CD4-positive, alpha-beta T cell (primary cell): ENCODE data around the gene ZNF687. TPM values are rescaled to one million over a fixed set of nuclear protein-coding genes. Genes with fewer than 3 reads are reported as not detected.

Source experiments
- ATAC-seq: fragments of 200-7000 bp; cut with Tn5 transposase; one replicate; pipeline ENCODE4 v1.10.0; 2022; ENCODE audit warnings: mild to moderate bottlenecking; ENCODE audit not compliant: poor library complexity
- CTCF ChIA-PET: fragments of 350-600 bp; sonication (Branson Sonifier 250); formaldehyde crosslinking; loops from one replicate; lab custom pipeline; 2021; ENCODE audit warnings: antibody characterized with exemption, inconsistent platforms; lab: Charles Lee
- POLR2A ChIA-PET: fragments of 350-600 bp; sonication (Branson Sonifier 250); formaldehyde crosslinking; loops from one replicate; lab custom pipeline; 2021; ENCODE audit warnings: antibody characterized with exemption, inconsistent platforms; lab: Charles Lee
- DNase-seq, 14 experiments: peaks; one replicate each; pipeline ENCODE4 v3.0.0-alpha.2; 2013 to 2020; ENCODE audit warnings: mixed read lengths in 2 of 14
- H3K27ac ChIP-seq, 2 donors: one replicate each; pipeline versions ENCODE4 v1.5.1 to v1.7.0; 2013; ENCODE audit warnings: low read length in 2 of 2, low read depth in 1 of 2, mild to moderate bottlenecking in 1 of 2
- H3K27me3 ChIP-seq, 2 experiments: 1 replicate in 1 of 2; 2 replicates in 1 of 2; pipeline versions ENCODE4 v1.6.1 to v1.7.0; 2013; ENCODE audit warnings: low read length in 2 of 2, control low read depth in 1 of 2, mild to moderate bottlenecking in 1 of 2, moderate library complexity in 1 of 2; ENCODE audit not compliant: insufficient read depth in 2 of 2, control insufficient read depth in 1 of 2
- H3K36me3 ChIP-seq: one replicate; pipeline ENCODE4 v1.6.1; 2013; ENCODE audit warnings: low read length, control low read depth; ENCODE audit not compliant: insufficient read depth
- H3K4me1 ChIP-seq: one replicate; pipeline ENCODE4 v1.6.1; 2013; ENCODE audit warnings: low read length, control low read depth; ENCODE audit not compliant: insufficient read depth
- H3K4me3 ChIP-seq: one replicate; pipeline ENCODE4 v1.5.1; 2013; ENCODE audit warnings: mild to moderate bottlenecking, low read length, moderate library complexity
- H3K9me3 ChIP-seq, 2 experiments: 1 replicate in 1 of 2; 2 replicates in 1 of 2; pipeline versions ENCODE4 v1.6.1 to v1.7.0; 2013; ENCODE audit warnings: low read length in 2 of 2, mild to moderate bottlenecking in 2 of 2, control low read depth in 1 of 2, moderate library complexity in 1 of 2; ENCODE audit not compliant: control insufficient read depth in 1 of 2, insufficient read depth in 1 of 2
- H3K27ac Mint-ChIP-seq: one replicate; pipeline ENCODE4 v1.8.0; 2020; ENCODE audit warnings: mixed read lengths
- H3K27me3 Mint-ChIP-seq: one replicate; pipeline ENCODE4 v1.8.0; 2021; ENCODE audit warnings: mixed read lengths
- H3K36me3 Mint-ChIP-seq: one replicate; pipeline ENCODE4 v1.8.0; 2021; ENCODE audit warnings: low read depth, mixed read lengths
- H3K4me1 Mint-ChIP-seq: one replicate; pipeline ENCODE4 v1.8.0; 2021; ENCODE audit warnings: low read depth, mixed read lengths
- H3K4me3 Mint-ChIP-seq: one replicate; pipeline ENCODE4 v1.8.0; 2020; ENCODE audit warnings: mild to moderate bottlenecking, mixed read lengths
- H3K9me3 Mint-ChIP-seq: one replicate; pipeline ENCODE4 v1.8.0; 2020; ENCODE audit warnings: mixed read lengths
- CTCF ChIP-seq: fragments of 200-600 bp; IDR thresholded peaks from one replicate; pipeline ENCODE4 v1.8.0; 2022; ENCODE audit warnings: antibody characterized with exemption, mild to moderate bottlenecking
- intact Hi-C, 2 experiments: fragments of 100-400 bp; cut with DNase I in 1 of 2; cut with micrococcal nuclease in 1 of 2; formaldehyde crosslinking; loops; one replicate each; pipeline versions ENCODE4 v1.15.1 to v1.9.0; 2023 to 2025; cut with DNase I, micrococcal nuclease
- total RNA-seq, 174 experiments: library from RNA in 2 of 174; stranded (reverse) in 2 of 174; gene quantifications; one replicate each; pipeline ENCODE4 v1.2.3 and lab custom pipeline; 2021 to 2026

ZNF687 gene
- total RNA-seq, 2 experiments from 2014 or later, result 38.9 to 40.0 TPM

- no peak overlapping the region for H3K4me3 Mint-ChIP-seq
- H3K27ac ChIP-seq, result no peak overlapping the region
- no peak for ATAC-seq
- H3K36me3 Mint-ChIP-seq, result peaks cover 91% of the 10 kb centered on the region
- H3K9me3 Mint-ChIP-seq, result no peaks in the 10 kb centered on the region
- no peak for DNase-seq
- H3K4me3 ChIP-seq, result no peak overlapping the region
- no peaks in the 10 kb centered on the region for H3K9me3 ChIP-seq
- no peak for TF ChIP-seq CTCF
- no peaks in the 10 kb centered on the region for H3K27me3 ChIP-seq
- CTCF ChIA-PET, result interaction anchor here (1.2 kb wide), 1 partner anchor 14 kb away, joined by 4 read pairs; no protein-coding TSS in a partner anchor
- intact Hi-C loops, result loop anchor here in 1 of 2 experiments (5.0 kb wide), 1 partner anchor 216 kb away; no protein-coding TSS in a partner anchor
- H3K36me3 ChIP-seq, result peaks cover 85% of the 10 kb centered on the region
- H3K4me1 ChIP-seq, result no peaks in the 10 kb centered on the region
- H3K4me1 Mint-ChIP-seq, result no peaks in the 10 kb centered on the region
- POLR2A ChIA-PET, result no interaction called here
- no peaks in the 10 kb centered on the region for H3K27me3 Mint-ChIP-seq
- no peak overlapping the region for H3K27ac Mint-ChIP-seq
These were observed 44.2 kb upstream of the ZNF687 start for GRCh38 chr1:151237678-151238466.

- Mint-ChIP-seq H3K27me3 (no peaks in the 10 kb centered on the region), H3K4me3 (no peak overlapping the region), H3K36me3 (peaks cover 96% of the 10 kb centered on the region), H3K27ac (no peak overlapping the region), H3K9me3 (no peaks in the 10 kb centered on the region), H3K4me1 (no peaks in the 10 kb centered on the region)
- no peaks in the 10 kb centered on the region for H3K9me3 ChIP-seq
- DNase-seq (no peak), ATAC-seq (no peak)
- intact Hi-C loops, result loop anchor here in 1 of 2 experiments (5.0 kb wide), 1 partner anchor 216 kb away; no protein-coding TSS in a partner anchor
- ChIA-PET POLR2A (no interaction called here), CTCF (no interaction called here)
- H3K36me3 ChIP-seq, result peaks cover 85% of the 10 kb centered on the region
- no peak for TF ChIP-seq CTCF
- H3K27me3 ChIP-seq, result no peaks in the 10 kb centered on the region
- H3K4me3 ChIP-seq, result no peak overlapping the region
- H3K4me1 ChIP-seq, result no peaks in the 10 kb centered on the region
- H3K27ac ChIP-seq, result no peak overlapping the region
These were observed 43.7 kb upstream of the ZNF687 start for GRCh38 chr1:151238467-151238739.

- Mint-ChIP-seq H3K4me1 (no peaks in the 10 kb centered on the region), H3K4me3 (no peak overlapping the region), H3K27me3 (no peaks in the 10 kb centered on the region), H3K27ac (no peak overlapping the region), H3K36me3 (peaks cover 94% of the 10 kb centered on the region), H3K9me3 (no peaks in the 10 kb centered on the region)
- no peaks in the 10 kb centered on the region for H3K9me3 ChIP-seq
- intact Hi-C loops, result no loop called here
- H3K27ac ChIP-seq, result no peak overlapping the region
- POLR2A ChIA-PET, result interaction anchor here (1.0 kb wide), 1 partner anchor 11 kb away, joined by 3 read pairs; no protein-coding TSS in a partner anchor
- CTCF ChIA-PET, result no interaction called here
- no peaks in the 10 kb centered on the region for H3K27me3 ChIP-seq
- no peak for TF ChIP-seq CTCF
- H3K4me3 ChIP-seq, result no peak overlapping the region
- ATAC-seq (no peak), DNase-seq (no peak)
- no peaks in the 10 kb centered on the region for H3K4me1 ChIP-seq
- H3K36me3 ChIP-seq, result peaks cover 75% of the 10 kb centered on the region
These were observed 39.7 kb upstream of the ZNF687 start for GRCh38 chr1:151242442-151242841.
